DND-41 (cell line): ENCODE measurements around the gene CRYGS.

Source experiments
- ATAC-seq: fragments of 200-7000 bp; cut with Tn5 transposase; 3 replicates; pipeline ENCODE4 v1.9.1; 2021; ENCODE audit warnings: low read depth; ENCODE audit not compliant: insufficient read depth
- DNase-seq: peaks from one replicate; pipeline ENCODE4 v3.0.0-alpha.2; 2020
- H2AFZ ChIP-seq: 2 replicates; pipeline ENCODE4 v1.6.0; 2012; ENCODE audit warnings: low read depth, low read length
- H3K27ac ChIP-seq: 2 replicates; pipeline ENCODE4 v1.5.1; 2012; ENCODE audit warnings: low read length, inconsistent platforms
- H3K27me3 ChIP-seq: fragments of 200-600 bp; sonication (generic); 2 replicates; pipeline ENCODE4 v1.6.0; 2012; ENCODE audit warnings: low read length, mild to moderate bottlenecking, inconsistent platforms; ENCODE audit not compliant: insufficient read depth, poor library complexity
- H3K36me3 ChIP-seq: 2 replicates; pipeline ENCODE4 v1.5.1; 2012; ENCODE audit warnings: low read length, inconsistent platforms; ENCODE audit not compliant: insufficient read depth
- H3K4me1 ChIP-seq: 2 replicates; pipeline ENCODE4 v1.5.1; 2012; ENCODE audit warnings: mild to moderate bottlenecking, low read length; ENCODE audit not compliant: insufficient read depth
- H3K4me2 ChIP-seq: 2 replicates; pipeline ENCODE4 v1.6.0; 2012; ENCODE audit warnings: mild to moderate bottlenecking, moderate library complexity, low read length, inconsistent platforms; ENCODE audit not compliant: insufficient read depth
- H3K4me3 ChIP-seq, 2 experiments: fragments of 200-600 bp in 1 of 2; shearing (Covaris generic) in 1 of 2; 2 replicates each; pipeline ENCODE4 v1.5.1; 2012 to 2016; ENCODE audit warnings: inconsistent platforms in 2 of 2, low read length in 2 of 2, mild to moderate bottlenecking in 2 of 2, low read depth in 1 of 2, moderate library complexity in 1 of 2
- H3K79me2 ChIP-seq: 2 replicates; pipeline ENCODE4 v1.6.0; 2012; ENCODE audit warnings: low read length, inconsistent platforms; ENCODE audit not compliant: insufficient read depth
- H3K9ac ChIP-seq: 2 replicates; pipeline ENCODE4 v1.6.0; 2012; ENCODE audit warnings: low read depth, mild to moderate bottlenecking, inconsistent platforms, low read length, moderate library complexity
- H3K9me3 ChIP-seq: 2 replicates; pipeline ENCODE4 v1.5.1; 2012; ENCODE audit warnings: low read length, moderate library complexity, mild to moderate bottlenecking, inconsistent platforms; ENCODE audit not compliant: insufficient read depth, severe bottlenecking
- H4K20me1 ChIP-seq: 2 replicates; pipeline ENCODE4 v1.6.0; 2012; ENCODE audit warnings: low read length; ENCODE audit not compliant: insufficient read depth
- CTCF ChIP-seq: IDR thresholded peaks from 2 replicates; pipeline ENCODE4 v1.5.1; 2012; ENCODE audit warnings: borderline replicate concordance, low read length, moderate library complexity, mild to moderate bottlenecking; ENCODE audit not compliant: poor library complexity, severe bottlenecking; ENCODE audit errors: extremely low read depth
- EZH2 ChIP-seq: IDR thresholded peaks from 3 replicates; pipeline ENCODE4 v1.6.1; 2012; ENCODE audit warnings: borderline replicate concordance, low read depth, mild to moderate bottlenecking, moderate library complexity, low read length, inconsistent platforms; ENCODE audit not compliant: severe bottlenecking

The CRYGS gene

GRCh38 chr3:186552408-186553031 lies 8.3 kb upstream of the CRYGS start:
- Histone ChIP-seq H3K4me1 (no peaks in the 10 kb centered on the region), H3K27me3 (no peaks in the 10 kb centered on the region), H3K9ac (no peak overlapping the region), H3K27ac (no peak overlapping the region), H3K4me2 (no peak overlapping the region), H4K20me1 (no peaks in the 10 kb centered on the region), H3K9me3 (no peaks in the 10 kb centered on the region), H2AFZ (no peak overlapping the region), H3K79me2 (no peaks in the 10 kb centered on the region), H3K36me3 (peaks cover 85% of the 10 kb centered on the region), H3K4me3 (no peak overlapping the region)
- DNase-seq, result no peak
- no peak for ATAC-seq
- TF ChIP-seq CTCF (no peak), EZH2 (no peak)

- no peaks in the 10 kb centered on the region for H4K20me1 ChIP-seq
- H3K79me2 ChIP-seq, result no peaks in the 10 kb centered on the region
- no peak overlapping the region for H3K4me2 ChIP-seq
- TF ChIP-seq CTCF, result no peak
- TF ChIP-seq EZH2, result no peak
- no peak overlapping the region for H2AFZ ChIP-seq
- H3K9ac ChIP-seq, result no peak overlapping the region
- no peak for ATAC-seq
- H3K4me1 ChIP-seq, result no peaks in the 10 kb centered on the region
- peaks cover 73% of the 10 kb centered on the region for H3K36me3 ChIP-seq
- H3K27me3 ChIP-seq, result no peaks in the 10 kb centered on the region
- H3K27ac ChIP-seq, result no peak overlapping the region
- no peak for DNase-seq
- H3K4me3 ChIP-seq, result no peak overlapping the region
- H3K9me3 ChIP-seq, result no peaks in the 10 kb centered on the region
Measured at GRCh38 chr3:186551387-186551786, 7.2 kb upstream of the CRYGS start.

- no peak for TF ChIP-seq EZH2
- TF ChIP-seq CTCF, result no peak
- Histone ChIP-seq H3K4me1 (no peaks in the 10 kb centered on the region), H3K27ac (no peak overlapping the region), H3K36me3 (peaks cover 63% of the 10 kb centered on the region), H3K4me2 (no peak overlapping the region), H4K20me1 (no peaks in the 10 kb centered on the region), H2AFZ (no peak overlapping the region), H3K27me3 (no peaks in the 10 kb centered on the region), H3K4me3 (no peak overlapping the region), H3K79me2 (no peaks in the 10 kb centered on the region), H3K9me3 (no peaks in the 10 kb centered on the region), H3K9ac (no peak overlapping the region)
- no peak for ATAC-seq
- no peak for DNase-seq
Measured at GRCh38 chr3:186549497-186549896, 5.3 kb upstream of the CRYGS start.
